Osteocyte (in vitro differentiated cells): ENCODE results near the gene GDF10. TPM values are rescaled to one million over a fixed set of nuclear protein-coding genes. Genes with fewer than 3 reads are reported as not detected.

Source experiments
- DNase-seq: peaks from one replicate; pipeline ENCODE4 v3.0.0; 2021; ENCODE audit warnings: mixed read lengths; ENCODE audit not compliant: unreplicated experiment; ENCODE audit errors: extremely low spot score
- H3K27ac Mint-ChIP-seq: one replicate; pipeline ENCODE4 v1.8.0; 2021; ENCODE audit warnings: mild to moderate bottlenecking, mixed read lengths; ENCODE audit not compliant: unreplicated experiment
- H3K27me3 Mint-ChIP-seq: one replicate; pipeline ENCODE4 v1.8.0; 2021; ENCODE audit warnings: mixed read lengths; ENCODE audit not compliant: unreplicated experiment
- H3K36me3 Mint-ChIP-seq: one replicate; pipeline ENCODE4 v1.8.0; 2021; ENCODE audit warnings: mixed read lengths; ENCODE audit not compliant: unreplicated experiment
- H3K4me1 Mint-ChIP-seq: one replicate; pipeline ENCODE4 v1.8.0; 2021; ENCODE audit warnings: mixed read lengths; ENCODE audit not compliant: unreplicated experiment
- H3K4me3 Mint-ChIP-seq: one replicate; pipeline ENCODE4 v1.8.0; 2021; ENCODE audit warnings: mild to moderate bottlenecking, moderate library complexity, mixed read lengths; ENCODE audit not compliant: unreplicated experiment
- H3K9me3 Mint-ChIP-seq: one replicate; pipeline ENCODE4 v1.8.0; 2021; ENCODE audit warnings: mixed read lengths; ENCODE audit not compliant: unreplicated experiment
- CTCF ChIP-seq: fragments of 200-600 bp; sonication (generic); IDR thresholded peaks from 2 replicates; pipeline ENCODE4 v1.5.0; 2021; ENCODE audit warnings: antibody characterized with exemption, mild to moderate bottlenecking, moderate library complexity
- total RNA-seq: library from RNA; stranded (reverse); gene quantifications from 2 replicates; pipeline ENCODE4 v1.2.1, GENCODE V29; 2021

The GDF10 gene
- total RNA-seq, 1 donor from 2014 or later = not detected

GRCh38 chr10:47351899-47352815 is 52.2 kb downstream of the GDF10 start:
- Mint-ChIP-seq H3K9me3 (no peaks in the 10 kb centered on the region), H3K27me3 (no peaks in the 10 kb centered on the region), H3K36me3 (no peaks in the 10 kb centered on the region), H3K27ac (no peak overlapping the region), H3K4me1 (no peaks in the 10 kb centered on the region), H3K4me3 (no peak overlapping the region)
- DNase-seq = no peak
- no peak for TF ChIP-seq CTCF

GRCh38 chr10:47353351-47353750 is 53.4 kb downstream of the GDF10 start:
- Mint-ChIP-seq H3K4me3 (no peak overlapping the region), H3K4me1 (no peaks in the 10 kb centered on the region), H3K27ac (no peak overlapping the region), H3K36me3 (no peaks in the 10 kb centered on the region), H3K9me3 (no peaks in the 10 kb centered on the region), H3K27me3 (no peaks in the 10 kb centered on the region)
- TF ChIP-seq CTCF = no peak
- DNase-seq = no peak

- Mint-ChIP-seq H3K9me3 (no peaks in the 10 kb centered on the region), H3K4me1 (no peaks in the 10 kb centered on the region), H3K27ac (no peak overlapping the region), H3K36me3 (no peaks in the 10 kb centered on the region), H3K4me3 (no peak overlapping the region), H3K27me3 (no peaks in the 10 kb centered on the region)
- DNase-seq = no peak
- peak; percentile 26 for TF ChIP-seq CTCF
These were observed 54.2 kb downstream of the GDF10 start for GRCh38 chr10:47354165-47354564.

GRCh38 chr10:47354900-47355299 is 54.9 kb downstream of the GDF10 start:
- H3K27ac Mint-ChIP-seq = no peak overlapping the region
- no peak for DNase-seq
- TF ChIP-seq CTCF = no peak
- H3K4me3 Mint-ChIP-seq = no peak overlapping the region
- H3K4me1 Mint-ChIP-seq = no peaks in the 10 kb centered on the region
- H3K9me3 Mint-ChIP-seq = no peaks in the 10 kb centered on the region
- no peaks in the 10 kb centered on the region for H3K27me3 Mint-ChIP-seq
- no peaks in the 10 kb centered on the region for H3K36me3 Mint-ChIP-seq

GRCh38 chr10:47356708-47357107 is 56.7 kb downstream of the GDF10 start:
- TF ChIP-seq CTCF = no peak
- Mint-ChIP-seq H3K27me3 (no peaks in the 10 kb centered on the region), H3K4me1 (no peaks in the 10 kb centered on the region), H3K9me3 (no peaks in the 10 kb centered on the region), H3K27ac (no peak overlapping the region), H3K4me3 (no peak overlapping the region), H3K36me3 (no peaks in the 10 kb centered on the region)
- no peak for DNase-seq
